Heart left ventricle (tissue), 13 donors: Measurements from ENCODE around the gene CANT1.

Source experiments
- POLR2A ChIP-seq, 2 donors: fragments of 450-650 bp; IDR thresholded peaks; one replicate each; pipeline ENCODE4 v1.6.1; 2017; ENCODE audit warnings: antibody characterized with exemption in 2 of 2, mild to moderate bottlenecking in 2 of 2, moderate library complexity in 2 of 2
- TF ChIP-seq, protein P1 (sequence below), 12 donors: fragments of 200-600 bp; sonication (generic) in 4 of 12; IDR thresholded peaks; one replicate each; pipeline versions ENCODE4 v1.5.0 to v1.8.0; 2018 to 2022; ENCODE audit warnings: antibody characterized with exemption in 12 of 12, mild to moderate bottlenecking in 5 of 12
- donor health status: ischemic (EF 13 %, LVEDD 7.1; RV severe dilation, severe dysfunction).
- donor health status: DM: no; HTN: yes; CAD: no.
- donor health status: DM: no; HTN: no; CAD: no.
- donor health status: ischemic (EF 25% LVEDD 6.9; RV normal size, moderate dysfunction).
- donor health status: ischemic (EF 25% LVEDD 5.7; RV mildly dilated, moderate dysfunction).
- donor health status: ischemic (EF 35%, LVEDD 5.7; RV mildly dilated, moderate dysfunction).
- donor health status: nonischemic (EF 11% LVEDD 7.7; RV severe dilation, severe dysfunction).
- donor health status: DM: yes; HTN: yes; CAD: no.
- donor health status: PGD.
- donor health status: ischemic (EF 29% LVEDD 5.4; RV normal size, mild dysfunction).
- donor health status: nonischemic (EF 23%, LVEDD 6.1; RV moderate dilation, normal function).

DNA sequence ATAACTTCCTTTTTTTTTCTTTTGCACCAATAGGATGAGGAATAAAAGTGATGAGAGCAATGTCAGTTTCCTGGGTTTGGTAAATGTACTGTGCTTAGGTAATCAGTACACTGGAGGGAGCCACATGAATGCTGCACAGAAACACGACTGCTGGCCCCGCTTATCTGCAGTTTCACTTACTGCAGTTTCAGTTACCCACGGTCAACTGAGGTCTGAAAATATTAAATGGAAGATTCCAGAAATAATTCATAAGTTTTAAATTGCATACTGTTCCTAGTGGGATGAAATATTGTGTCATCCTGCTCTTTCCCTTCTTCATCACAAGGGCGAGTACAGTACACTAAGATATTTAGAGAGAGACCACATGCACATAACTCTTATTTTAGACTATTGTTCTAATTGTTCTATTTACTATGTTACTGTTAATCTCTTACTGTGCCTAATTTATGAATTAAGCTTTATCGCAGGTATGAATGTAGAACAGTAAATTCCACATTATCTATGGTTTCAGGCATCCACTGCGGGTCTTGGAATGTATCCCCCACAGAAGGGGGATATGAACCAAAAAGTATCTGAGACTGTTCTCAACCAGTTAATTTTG lies 23.4 kb downstream of the CANT1 start:
- TF ChIP-seq, protein P1, sequence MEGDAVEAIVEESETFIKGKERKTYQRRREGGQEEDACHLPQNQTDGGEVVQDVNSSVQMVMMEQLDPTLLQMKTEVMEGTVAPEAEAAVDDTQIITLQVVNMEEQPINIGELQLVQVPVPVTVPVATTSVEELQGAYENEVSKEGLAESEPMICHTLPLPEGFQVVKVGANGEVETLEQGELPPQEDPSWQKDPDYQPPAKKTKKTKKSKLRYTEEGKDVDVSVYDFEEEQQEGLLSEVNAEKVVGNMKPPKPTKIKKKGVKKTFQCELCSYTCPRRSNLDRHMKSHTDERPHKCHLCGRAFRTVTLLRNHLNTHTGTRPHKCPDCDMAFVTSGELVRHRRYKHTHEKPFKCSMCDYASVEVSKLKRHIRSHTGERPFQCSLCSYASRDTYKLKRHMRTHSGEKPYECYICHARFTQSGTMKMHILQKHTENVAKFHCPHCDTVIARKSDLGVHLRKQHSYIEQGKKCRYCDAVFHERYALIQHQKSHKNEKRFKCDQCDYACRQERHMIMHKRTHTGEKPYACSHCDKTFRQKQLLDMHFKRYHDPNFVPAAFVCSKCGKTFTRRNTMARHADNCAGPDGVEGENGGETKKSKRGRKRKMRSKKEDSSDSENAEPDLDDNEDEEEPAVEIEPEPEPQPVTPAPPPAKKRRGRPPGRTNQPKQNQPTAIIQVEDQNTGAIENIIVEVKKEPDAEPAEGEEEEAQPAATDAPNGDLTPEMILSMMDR (IDR thresholded peaks at IDR 0.05), result peak; percentile 24 to 61 (median 46)
- no peak for TF ChIP-seq POLR2A (IDR thresholded peaks at IDR 0.05)
